ENCODE measurements around the gene ERFE.

Gene ERFE

GRCh38 chr2:238162251-238162845 lies 3.6 kb downstream of the ERFE start:
- no peak overlapping the region for H3K4me3 ChIP-seq (ENCODE audit: low read depth, low read length)
- in situ Hi-C loops (cut with HindIII; ENCODE audit: low sequenced_read_pairs), result no loop called here
- no peak for TF ChIP-seq CTCF (IDR thresholded peaks at IDR 0.05; ENCODE audit: low read depth, low read length, missing control alignments)
- DNase-seq (ENCODE audit: low read depth), result no peak

GRCh38 chr2:238162846-238163441 lies 4.2 kb downstream of the ERFE start:
- DNase-seq (ENCODE audit: low read depth), result no peak
- peak overlapping the region; percentile 23 for H3K4me3 ChIP-seq (ENCODE audit: low read depth, low read length)
- no peak for TF ChIP-seq CTCF (IDR thresholded peaks at IDR 0.05; ENCODE audit: low read depth, low read length, missing control alignments)
- in situ Hi-C loops (cut with HindIII; ENCODE audit: low sequenced_read_pairs), result no loop called here

- in situ Hi-C loops (cut with HindIII; ENCODE audit: low sequenced_read_pairs), result no loop called here
- DNase-seq (ENCODE audit: low read depth), result no peak
- H3K4me3 ChIP-seq (ENCODE audit: low read depth, low read length), result peak overlapping the region; percentile 23
- no peak for TF ChIP-seq CTCF (IDR thresholded peaks at IDR 0.05; ENCODE audit: low read depth, low read length, missing control alignments)
Measured at GRCh38 chr2:238163481-238164198, 4.9 kb downstream of the ERFE start.

- H3K4me3 ChIP-seq (ENCODE audit: low read depth, low read length), result no peak overlapping the region
- in situ Hi-C loops (cut with HindIII; ENCODE audit: low sequenced_read_pairs), result no loop called here
- no peak for TF ChIP-seq CTCF (IDR thresholded peaks at IDR 0.05; ENCODE audit: low read depth, low read length, missing control alignments)
- DNase-seq (ENCODE audit: low read depth), result no peak
Measured at GRCh38 chr2:238164906-238165287, 6.1 kb downstream of the ERFE start.

- in situ Hi-C loops (cut with HindIII; ENCODE audit: low sequenced_read_pairs), result no loop called here
- no peak overlapping the region for H3K4me3 ChIP-seq (ENCODE audit: low read depth, low read length)
- TF ChIP-seq CTCF (IDR thresholded peaks at IDR 0.05; ENCODE audit: low read depth, low read length, missing control alignments), result no peak
- no peak for DNase-seq (ENCODE audit: low read depth)
Measured at GRCh38 chr2:238165288-238165921, 6.6 kb downstream of the ERFE start.

- TF ChIP-seq CTCF (IDR thresholded peaks at IDR 0.05; ENCODE audit: low read depth, low read length, missing control alignments), result no peak
- DNase-seq (ENCODE audit: low read depth), result no peak
- no peak overlapping the region for H3K4me3 ChIP-seq (ENCODE audit: low read depth, low read length)
- in situ Hi-C loops (cut with HindIII; ENCODE audit: low sequenced_read_pairs), result no loop called here
Measured at GRCh38 chr2:238166391-238167343, 7.9 kb downstream of the ERFE start.
